ENCODE measurements around the gene PSTPIP1.

GRCh38 chr15:76963596-76963995 lies 31.3 kb upstream of the PSTPIP1 start:
- TF ChIP-seq CTCF (IDR thresholded peaks at IDR 0.05; ENCODE audit: poor library complexity) = no peak
- TF ChIP-seq EZH2phosphoT487 (IDR thresholded peaks at IDR 0.05; ENCODE audit: low read depth, severe bottlenecking, unreplicated experiment) = no peak
